Measurements from ENCODE around the gene ALDH3A2.
A peak's percentile ranks its signal among the peaks of the same experiment; 100 is the strongest.

Gene ALDH3A2

GRCh38 chr17:19621697-19622096 lies 26.9 kb upstream of the ALDH3A2 start:
- TF ChIP-seq, protein P1, sequence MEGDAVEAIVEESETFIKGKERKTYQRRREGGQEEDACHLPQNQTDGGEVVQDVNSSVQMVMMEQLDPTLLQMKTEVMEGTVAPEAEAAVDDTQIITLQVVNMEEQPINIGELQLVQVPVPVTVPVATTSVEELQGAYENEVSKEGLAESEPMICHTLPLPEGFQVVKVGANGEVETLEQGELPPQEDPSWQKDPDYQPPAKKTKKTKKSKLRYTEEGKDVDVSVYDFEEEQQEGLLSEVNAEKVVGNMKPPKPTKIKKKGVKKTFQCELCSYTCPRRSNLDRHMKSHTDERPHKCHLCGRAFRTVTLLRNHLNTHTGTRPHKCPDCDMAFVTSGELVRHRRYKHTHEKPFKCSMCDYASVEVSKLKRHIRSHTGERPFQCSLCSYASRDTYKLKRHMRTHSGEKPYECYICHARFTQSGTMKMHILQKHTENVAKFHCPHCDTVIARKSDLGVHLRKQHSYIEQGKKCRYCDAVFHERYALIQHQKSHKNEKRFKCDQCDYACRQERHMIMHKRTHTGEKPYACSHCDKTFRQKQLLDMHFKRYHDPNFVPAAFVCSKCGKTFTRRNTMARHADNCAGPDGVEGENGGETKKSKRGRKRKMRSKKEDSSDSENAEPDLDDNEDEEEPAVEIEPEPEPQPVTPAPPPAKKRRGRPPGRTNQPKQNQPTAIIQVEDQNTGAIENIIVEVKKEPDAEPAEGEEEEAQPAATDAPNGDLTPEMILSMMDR (conservative IDR thresholded peaks at IDR 0.05), result no peak
- no peak overlapping the region for H3K27ac ChIP-seq

DNA sequence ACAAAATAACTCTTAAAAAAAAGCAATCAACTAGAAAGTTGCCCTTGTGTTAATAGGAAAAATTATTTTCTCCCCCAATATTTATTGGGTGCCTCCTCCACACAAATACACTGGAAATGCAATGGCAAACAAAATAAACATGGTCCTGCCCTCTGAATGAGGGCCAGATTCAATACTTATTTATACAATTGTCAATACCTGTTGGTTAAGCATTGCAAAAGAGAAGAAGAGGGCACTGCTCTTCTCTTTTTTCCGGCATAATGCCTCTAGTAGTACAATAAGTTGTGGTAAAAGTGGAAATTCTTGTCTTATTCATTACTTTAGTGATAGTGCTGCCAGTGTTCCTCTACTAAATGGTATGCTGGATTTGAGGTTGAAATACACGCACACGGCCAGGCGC lies 22.5 kb upstream of the ALDH3A2 start:
- no peak overlapping the region for H3K27ac ChIP-seq
- TF ChIP-seq, protein P1 (conservative IDR thresholded peaks at IDR 0.05), result no peak

- H3K27ac ChIP-seq, result no peak overlapping the region
- TF ChIP-seq, protein P1 (conservative IDR thresholded peaks at IDR 0.05), result no peak
Observed at GRCh38 chr17:19629449-19629848, 19.1 kb upstream of the ALDH3A2 start.

GRCh38 chr17:19630035-19630434 lies 18.5 kb upstream of the ALDH3A2 start:
- H3K27ac ChIP-seq, result no peak overlapping the region
- TF ChIP-seq, protein P1 (conservative IDR thresholded peaks at IDR 0.05), result no peak

DNA sequence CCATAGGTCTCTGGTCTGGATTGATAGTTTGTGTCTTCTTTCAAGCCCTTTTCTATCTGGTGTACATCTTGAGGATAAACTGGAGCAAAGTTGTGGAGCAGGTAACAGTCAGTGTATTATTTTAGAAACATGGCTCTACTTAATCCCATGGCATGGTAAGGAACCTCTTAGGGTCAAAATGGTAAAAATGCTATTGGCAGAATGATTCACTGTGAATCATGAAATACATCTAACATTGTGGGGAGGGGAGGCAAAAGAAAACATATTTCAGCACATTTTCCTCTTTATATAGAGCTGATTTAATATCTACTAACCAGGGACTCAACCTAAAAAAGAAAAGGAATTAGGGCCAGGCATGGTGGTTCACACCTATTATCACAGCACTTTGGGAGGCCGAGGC lies 17.9 kb upstream of the ALDH3A2 start:
- no peak overlapping the region for H3K27ac ChIP-seq
- TF ChIP-seq, protein P1 (conservative IDR thresholded peaks at IDR 0.05), result no peak

- TF ChIP-seq, protein P1 (conservative IDR thresholded peaks at IDR 0.05), result no peak
Observed at GRCh38 chr17:19631905-19632304, 16.6 kb upstream of the ALDH3A2 start.

GRCh38 chr17:19641687-19642372 lies 6.7 kb upstream of the ALDH3A2 start:
- H3K27ac ChIP-seq, result peak overlapping the region; percentile 33
- TF ChIP-seq, protein P1 (conservative IDR thresholded peaks at IDR 0.05), result no peak

More at GRCh38 chr17:19631905-19632304, 16.6 kb upstream of the ALDH3A2 start:
- H3K27ac ChIP-seq, result no peak overlapping the region
